Measurements from ENCODE around the gene VASP.

DNA sequence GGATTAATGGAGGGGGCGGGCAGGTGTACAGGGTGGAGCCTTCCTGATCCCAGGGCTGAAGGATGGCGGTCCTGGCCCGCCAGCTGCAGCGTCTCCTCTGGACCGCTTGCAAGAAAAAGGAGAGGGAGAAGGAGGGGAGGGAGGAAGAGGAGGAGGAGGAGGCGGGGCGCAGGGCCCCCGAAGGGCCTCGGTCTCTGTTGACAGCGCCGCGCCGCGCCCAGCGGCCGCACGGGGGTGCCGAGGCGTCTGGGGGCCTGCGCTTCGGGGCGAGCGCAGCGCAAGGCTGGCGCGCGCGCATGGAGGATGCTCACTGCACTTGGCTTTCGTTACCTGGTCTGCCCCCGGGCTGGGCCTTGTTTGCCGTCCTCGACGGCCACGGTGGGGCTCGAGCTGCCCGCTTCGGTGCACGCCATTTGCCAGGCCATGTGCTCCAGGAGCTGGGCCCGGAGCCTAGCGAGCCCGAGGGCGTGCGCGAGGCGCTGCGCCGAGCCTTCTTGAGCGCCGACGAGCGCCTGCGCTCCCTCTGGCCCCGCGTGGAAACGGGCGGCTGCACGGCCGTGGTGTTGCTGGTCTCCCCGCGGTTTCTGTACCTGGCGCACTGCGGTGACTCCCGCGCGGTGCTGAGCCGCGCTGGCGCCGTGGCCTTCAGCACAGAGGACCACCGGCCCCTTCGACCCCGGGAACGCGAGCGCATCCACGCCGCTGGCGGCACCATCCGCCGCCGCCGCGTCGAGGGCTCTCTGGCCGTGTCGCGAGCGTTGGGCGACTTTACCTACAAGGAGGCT lies 8.7 kb upstream of the VASP start, which contains the start of gene PPM1N:
- TF ChIP-seq, protein P1, sequence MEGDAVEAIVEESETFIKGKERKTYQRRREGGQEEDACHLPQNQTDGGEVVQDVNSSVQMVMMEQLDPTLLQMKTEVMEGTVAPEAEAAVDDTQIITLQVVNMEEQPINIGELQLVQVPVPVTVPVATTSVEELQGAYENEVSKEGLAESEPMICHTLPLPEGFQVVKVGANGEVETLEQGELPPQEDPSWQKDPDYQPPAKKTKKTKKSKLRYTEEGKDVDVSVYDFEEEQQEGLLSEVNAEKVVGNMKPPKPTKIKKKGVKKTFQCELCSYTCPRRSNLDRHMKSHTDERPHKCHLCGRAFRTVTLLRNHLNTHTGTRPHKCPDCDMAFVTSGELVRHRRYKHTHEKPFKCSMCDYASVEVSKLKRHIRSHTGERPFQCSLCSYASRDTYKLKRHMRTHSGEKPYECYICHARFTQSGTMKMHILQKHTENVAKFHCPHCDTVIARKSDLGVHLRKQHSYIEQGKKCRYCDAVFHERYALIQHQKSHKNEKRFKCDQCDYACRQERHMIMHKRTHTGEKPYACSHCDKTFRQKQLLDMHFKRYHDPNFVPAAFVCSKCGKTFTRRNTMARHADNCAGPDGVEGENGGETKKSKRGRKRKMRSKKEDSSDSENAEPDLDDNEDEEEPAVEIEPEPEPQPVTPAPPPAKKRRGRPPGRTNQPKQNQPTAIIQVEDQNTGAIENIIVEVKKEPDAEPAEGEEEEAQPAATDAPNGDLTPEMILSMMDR (IDR thresholded peaks at IDR 0.05), result no peak
- no peak for TF ChIP-seq POLR2A (IDR thresholded peaks at IDR 0.05)

Data from right lobe of liver (tissue), 4 donors.